ENCODE measurements around the gene INS. TPM values are rescaled to one million over a fixed set of nuclear protein-coding genes. Genes with fewer than 3 reads are reported as not detected.

Gene INS
- total RNA-seq, 1 donor from 2014 or later, result not detected

DNA sequence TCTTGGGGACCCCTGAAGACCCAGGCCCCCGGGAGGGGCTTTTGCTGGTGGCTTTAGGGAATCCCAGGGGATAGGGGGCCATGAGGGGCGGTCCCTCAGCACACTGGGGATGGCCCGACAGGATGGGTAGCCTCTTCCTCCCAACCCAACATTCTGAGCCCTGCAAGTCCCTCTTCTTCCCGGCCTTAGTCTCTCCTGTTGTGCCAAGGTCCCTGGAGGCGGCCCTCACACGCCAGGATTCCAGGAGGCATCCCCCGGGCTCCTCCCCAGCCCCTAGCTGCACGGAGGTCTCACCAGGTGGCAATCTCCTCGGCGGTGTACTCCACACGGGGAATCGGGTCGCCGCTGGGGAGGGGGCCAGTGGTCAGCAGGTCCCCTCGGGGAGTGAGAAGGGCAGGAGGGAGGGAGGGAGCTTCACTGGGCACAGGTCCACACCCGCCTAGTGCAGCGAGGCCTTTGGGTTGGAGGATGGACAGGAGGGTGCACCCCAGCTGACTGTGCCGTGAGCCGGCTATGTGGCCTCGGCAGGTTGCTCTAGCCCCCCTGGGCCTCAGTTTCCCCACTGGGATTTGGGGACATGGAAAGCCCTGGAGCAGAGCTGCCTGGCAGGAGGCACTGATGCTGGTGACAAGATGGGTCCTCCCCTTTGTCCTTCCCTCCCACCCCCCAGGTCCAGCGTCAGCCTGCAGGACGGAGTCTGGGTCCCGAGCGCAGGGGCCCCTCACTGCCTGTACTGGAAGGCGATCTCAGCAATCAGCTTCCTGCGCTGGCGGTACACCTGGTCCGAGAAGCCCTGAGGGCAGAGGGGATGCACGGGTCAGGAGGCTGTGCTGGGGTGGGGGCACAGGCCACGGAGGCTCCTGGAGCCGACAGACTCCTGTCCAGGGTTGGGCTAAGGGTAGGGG lies 6.4 kb upstream of the INS start:
- H3K4me3 ChIP-seq, result no peak overlapping the region
- H3K36me3 ChIP-seq, result no peaks in the 10 kb centered on the region
- no peak for DNase-seq
- TF ChIP-seq, protein P1, sequence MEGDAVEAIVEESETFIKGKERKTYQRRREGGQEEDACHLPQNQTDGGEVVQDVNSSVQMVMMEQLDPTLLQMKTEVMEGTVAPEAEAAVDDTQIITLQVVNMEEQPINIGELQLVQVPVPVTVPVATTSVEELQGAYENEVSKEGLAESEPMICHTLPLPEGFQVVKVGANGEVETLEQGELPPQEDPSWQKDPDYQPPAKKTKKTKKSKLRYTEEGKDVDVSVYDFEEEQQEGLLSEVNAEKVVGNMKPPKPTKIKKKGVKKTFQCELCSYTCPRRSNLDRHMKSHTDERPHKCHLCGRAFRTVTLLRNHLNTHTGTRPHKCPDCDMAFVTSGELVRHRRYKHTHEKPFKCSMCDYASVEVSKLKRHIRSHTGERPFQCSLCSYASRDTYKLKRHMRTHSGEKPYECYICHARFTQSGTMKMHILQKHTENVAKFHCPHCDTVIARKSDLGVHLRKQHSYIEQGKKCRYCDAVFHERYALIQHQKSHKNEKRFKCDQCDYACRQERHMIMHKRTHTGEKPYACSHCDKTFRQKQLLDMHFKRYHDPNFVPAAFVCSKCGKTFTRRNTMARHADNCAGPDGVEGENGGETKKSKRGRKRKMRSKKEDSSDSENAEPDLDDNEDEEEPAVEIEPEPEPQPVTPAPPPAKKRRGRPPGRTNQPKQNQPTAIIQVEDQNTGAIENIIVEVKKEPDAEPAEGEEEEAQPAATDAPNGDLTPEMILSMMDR (IDR thresholded peaks at IDR 0.05; ENCODE audit: borderline replicate concordance), result no peak
- no peak overlapping the region for H3K27ac ChIP-seq (replicated peaks)
- intact Hi-C loops (cut with micrococcal nuclease), result no loop called here
- no peaks in the 10 kb centered on the region for H3K9me3 ChIP-seq (replicated peaks)
- peaks cover 90% of the 10 kb centered on the region for H3K27me3 ChIP-seq (ENCODE audit: low read depth)
- H3K4me1 ChIP-seq, result peaks cover 13% of the 10 kb centered on the region

DNA sequence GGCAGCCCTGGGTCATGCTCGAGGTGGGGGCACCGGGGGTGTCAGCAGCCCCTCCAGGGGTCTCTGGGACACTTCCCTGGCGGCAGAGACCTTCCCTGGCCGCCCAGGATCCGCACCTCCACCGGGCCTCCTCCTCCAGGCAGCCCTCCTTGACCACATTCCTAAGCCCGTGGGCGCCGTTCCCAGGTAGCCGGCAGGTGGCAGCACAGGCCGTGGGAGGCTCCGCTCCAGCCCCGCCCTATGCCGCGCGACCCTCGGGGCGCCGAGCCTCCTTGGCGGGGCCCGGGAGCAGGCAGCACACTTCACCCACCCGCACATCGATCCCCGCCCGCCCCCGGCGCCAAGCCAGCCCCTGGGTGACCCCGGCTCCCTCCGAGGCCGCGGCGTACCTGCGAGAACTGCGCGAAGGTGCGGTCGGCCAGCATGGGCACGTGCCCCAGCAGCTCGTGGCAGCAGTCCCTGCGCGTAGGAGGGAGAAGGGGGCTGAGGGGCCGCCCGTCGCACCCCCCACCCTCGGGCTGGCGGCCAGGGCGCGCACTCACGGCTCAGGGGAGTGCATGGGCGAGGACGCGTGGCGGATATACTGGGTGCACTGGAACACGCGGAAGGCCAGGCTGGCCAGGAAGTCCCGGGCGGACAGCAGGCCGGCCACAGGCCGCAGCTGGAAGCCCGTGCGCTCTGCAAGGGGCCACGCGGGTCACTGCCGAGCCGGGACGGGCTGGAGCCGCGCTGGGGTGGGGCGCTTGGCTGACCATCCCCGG lies 5.3 kb upstream of the INS start:
- no peak overlapping the region for H3K27ac ChIP-seq (replicated peaks)
- H3K4me1 ChIP-seq, result peaks cover 13% of the 10 kb centered on the region
- DNase-seq, result no peak
- peaks cover 93% of the 10 kb centered on the region for H3K27me3 ChIP-seq (ENCODE audit: low read depth)
- intact Hi-C loops (cut with micrococcal nuclease), result no loop called here
- H3K36me3 ChIP-seq, result no peaks in the 10 kb centered on the region
- TF ChIP-seq, protein P1 (IDR thresholded peaks at IDR 0.05; ENCODE audit: borderline replicate concordance), result peak; percentile 71
- peak overlapping the region; percentile 55 for H3K4me3 ChIP-seq
- no peaks in the 10 kb centered on the region for H3K9me3 ChIP-seq (replicated peaks)

DNA sequence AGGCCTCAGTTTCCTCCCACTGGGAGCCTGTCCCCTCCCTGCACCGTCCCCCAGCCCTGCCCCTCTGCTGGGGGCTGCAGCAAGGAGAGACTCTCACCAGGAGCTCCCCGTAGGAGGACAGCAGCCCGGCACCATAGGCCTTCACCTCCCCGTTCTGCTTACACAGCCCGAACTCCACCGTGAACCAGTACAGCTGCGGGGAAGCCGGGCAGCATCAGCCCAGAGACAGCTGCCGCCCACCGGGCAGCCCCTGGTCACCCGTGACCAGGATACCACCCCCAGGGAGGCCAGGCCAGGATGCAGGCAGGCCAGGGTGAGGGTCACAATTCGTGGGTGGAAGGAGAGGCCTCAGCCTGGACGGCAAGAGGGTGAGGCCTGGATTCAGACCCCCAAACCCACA lies 4.6 kb upstream of the INS start:
- Histone ChIP-seq H3K4me1 (peaks cover 13% of the 10 kb centered on the region), H3K27me3 (ENCODE audit: low read depth) (peaks cover 93% of the 10 kb centered on the region), H3K9me3 (replicated peaks) (no peaks in the 10 kb centered on the region), H3K27ac (replicated peaks) (no peak overlapping the region), H3K36me3 (no peaks in the 10 kb centered on the region), H3K4me3 (no peak overlapping the region)
- intact Hi-C loops (cut with micrococcal nuclease), result no loop called here
- no peak for DNase-seq
- TF ChIP-seq, protein P1 (IDR thresholded peaks at IDR 0.05; ENCODE audit: borderline replicate concordance), result no peak

DNA sequence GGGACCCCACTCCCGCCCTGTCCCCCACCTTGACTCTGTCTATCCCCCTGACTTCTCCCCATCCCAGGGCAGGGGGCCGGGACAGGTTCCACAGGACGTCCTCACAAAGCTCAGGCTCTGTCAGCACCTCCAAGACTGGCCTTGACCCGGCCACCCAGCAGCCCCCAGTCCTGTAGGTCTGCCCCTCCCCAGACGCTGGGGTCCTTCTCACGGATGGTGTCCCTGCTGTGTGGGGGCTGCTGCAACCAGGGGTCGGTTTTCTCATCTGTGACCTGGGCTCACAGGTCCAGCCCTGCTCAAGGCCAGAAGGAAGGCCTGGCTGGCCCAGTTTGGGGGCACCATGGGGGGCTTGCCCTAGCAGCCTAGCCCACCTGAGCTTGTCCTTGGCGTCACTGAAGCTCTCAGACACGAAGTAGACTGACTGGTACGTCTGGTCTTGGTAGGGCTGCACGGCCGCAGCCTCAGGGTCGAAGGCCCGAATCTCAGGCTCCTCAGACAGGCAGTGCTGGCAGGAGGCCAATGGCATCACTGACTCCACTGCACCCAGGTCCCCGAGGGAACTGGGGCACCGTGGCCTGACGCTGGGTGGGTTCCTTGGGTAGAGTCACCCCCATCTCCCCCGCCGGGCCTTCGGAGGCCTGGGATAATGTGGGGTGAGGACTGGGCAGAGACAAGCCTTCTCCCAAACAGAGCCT lies 4.0 kb upstream of the INS start:
- TF ChIP-seq, protein P1 (IDR thresholded peaks at IDR 0.05; ENCODE audit: borderline replicate concordance), result no peak
- no peak for DNase-seq
- Histone ChIP-seq H3K27me3 (ENCODE audit: low read depth) (peaks cover 93% of the 10 kb centered on the region), H3K9me3 (replicated peaks) (no peaks in the 10 kb centered on the region), H3K36me3 (no peaks in the 10 kb centered on the region), H3K27ac (replicated peaks) (no peak overlapping the region), H3K4me1 (peaks cover 13% of the 10 kb centered on the region), H3K4me3 (no peak overlapping the region)
- intact Hi-C loops (cut with micrococcal nuclease), result no loop called here

DNA sequence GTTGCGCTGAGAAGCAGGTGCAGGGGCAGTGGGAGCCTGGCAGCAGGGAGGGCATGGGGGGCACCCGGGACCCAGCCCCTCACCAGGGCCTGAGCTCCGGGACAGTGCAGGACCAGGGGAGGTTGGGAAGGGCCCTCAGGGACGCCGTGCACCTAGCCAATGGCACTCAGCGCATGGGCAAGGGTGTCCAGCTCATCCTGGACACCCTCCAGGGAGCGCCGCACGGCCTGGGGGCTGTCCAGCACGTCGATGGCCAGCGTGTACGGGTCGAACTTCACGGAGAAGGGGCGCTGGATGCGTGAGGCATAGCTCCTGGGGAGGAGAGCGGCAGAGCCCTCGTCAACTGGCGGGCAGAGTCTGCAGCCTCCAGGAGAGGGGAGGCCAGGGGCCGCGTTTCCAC lies 3.1 kb upstream of the INS start:
- no peak overlapping the region for H3K4me3 ChIP-seq
- no peak for DNase-seq
- intact Hi-C loops (cut with micrococcal nuclease), result no loop called here
- peaks cover 13% of the 10 kb centered on the region for H3K4me1 ChIP-seq
- no peak overlapping the region for H3K27ac ChIP-seq (replicated peaks)
- TF ChIP-seq, protein P1 (IDR thresholded peaks at IDR 0.05; ENCODE audit: borderline replicate concordance), result no peak
- H3K27me3 ChIP-seq (ENCODE audit: low read depth), result peaks cover 90% of the 10 kb centered on the region
- H3K36me3 ChIP-seq, result no peaks in the 10 kb centered on the region
- no peaks in the 10 kb centered on the region for H3K9me3 ChIP-seq (replicated peaks)

Data from left ventricle myocardium inferior (tissue), 1 donor.